ENCODE data around the gene CLEC18C.
"Not testable (repeated sequence)": the region's sequence is repeated elsewhere in the genome, so short reads cannot be mapped to it uniquely, and the experiment has no call there.

Gene CLEC18C

DNA sequence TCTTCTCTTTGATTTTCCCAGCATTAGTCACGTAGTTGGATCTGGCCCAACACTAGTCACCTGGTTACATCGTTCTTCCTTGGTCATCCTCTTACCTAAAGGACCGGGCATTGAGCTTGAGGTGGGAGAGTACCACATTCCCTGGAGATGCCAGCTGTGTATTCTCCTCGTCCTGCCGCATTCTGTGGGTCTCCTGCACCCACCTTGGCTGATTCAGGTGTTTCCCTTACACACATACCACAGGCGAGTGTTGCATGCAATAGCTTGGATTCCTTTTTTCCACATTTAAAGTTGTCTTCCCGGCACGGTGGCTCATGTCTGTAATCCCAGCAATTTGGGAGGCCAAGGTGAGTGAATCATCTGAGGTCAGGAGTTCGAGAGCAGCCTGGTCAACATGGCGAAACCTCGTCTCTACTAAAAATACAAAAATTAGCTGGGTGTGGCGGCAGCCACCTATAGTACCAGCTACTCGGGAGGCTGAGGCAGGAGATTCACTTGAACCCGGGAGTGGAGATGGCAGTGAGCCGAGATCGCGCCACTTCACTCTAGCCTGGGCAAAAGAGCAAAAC lies 21.6 kb upstream of the CLEC18C start:
- Histone ChIP-seq H3K4me1 (ENCODE audit: control insufficient read depth, insufficient read depth, low read length) (peaks cover 11% of the 10 kb centered on the region), H3K36me3 (ENCODE audit: control insufficient read depth, insufficient read depth, low read length) (peaks cover 3% of the 10 kb centered on the region), H3K9me3 (ENCODE audit: control insufficient read depth, low read length) (no peaks in the 10 kb centered on the region), H3K9ac (ENCODE audit: low read length) (no peak overlapping the region), H3K27me3 (ENCODE audit: control insufficient read depth, insufficient read depth, low read length) (no peaks in the 10 kb centered on the region), H3K4me3 (ENCODE audit: low read length) (no peak overlapping the region)

DNA sequence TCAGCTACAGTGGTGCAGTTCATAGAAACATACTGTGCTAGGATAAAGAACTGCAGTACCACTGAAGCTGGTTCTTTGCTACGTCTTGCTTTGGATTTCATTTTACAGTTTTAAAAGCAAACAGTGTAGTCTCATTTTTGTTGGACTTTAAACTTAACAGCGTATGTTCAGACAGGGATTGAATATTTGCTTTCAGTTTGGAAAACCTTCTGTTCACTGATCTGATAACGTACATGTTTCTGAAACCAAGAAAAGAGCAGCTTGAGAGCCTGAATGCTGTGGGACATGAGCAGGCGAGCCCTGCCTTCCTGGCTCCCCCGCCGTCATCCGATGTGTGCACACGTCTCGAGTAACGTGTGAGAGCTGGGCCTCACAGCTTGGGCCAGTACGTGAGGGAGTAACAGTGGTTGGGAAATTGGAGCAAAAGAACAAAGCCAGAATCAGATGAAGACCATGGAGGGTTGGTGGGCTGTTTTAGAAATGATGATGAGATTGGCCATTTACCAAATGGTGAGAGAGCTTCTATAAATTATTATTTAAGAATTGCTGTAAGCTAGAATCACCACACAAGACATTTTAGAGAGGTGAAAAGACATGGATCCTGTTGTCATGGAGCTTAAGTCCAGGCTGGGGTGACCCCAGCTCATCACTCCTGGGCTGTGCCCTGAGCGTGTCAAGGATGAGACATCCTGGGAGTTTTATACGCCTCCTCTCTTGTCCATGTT lies 20.8 kb upstream of the CLEC18C start:
- peak overlapping the region; percentile 0 for H3K9ac ChIP-seq (ENCODE audit: low read length)
- H3K27me3 ChIP-seq (ENCODE audit: control insufficient read depth, insufficient read depth, low read length): no peaks in the 10 kb centered on the region
- H3K36me3 ChIP-seq (ENCODE audit: control insufficient read depth, insufficient read depth, low read length): peaks cover 3% of the 10 kb centered on the region
- no peaks in the 10 kb centered on the region for H3K9me3 ChIP-seq (ENCODE audit: control insufficient read depth, low read length)
- H3K4me3 ChIP-seq (ENCODE audit: low read length): no peak overlapping the region
- H3K4me1 ChIP-seq (ENCODE audit: control insufficient read depth, insufficient read depth, low read length): peaks cover 11% of the 10 kb centered on the region

DNA sequence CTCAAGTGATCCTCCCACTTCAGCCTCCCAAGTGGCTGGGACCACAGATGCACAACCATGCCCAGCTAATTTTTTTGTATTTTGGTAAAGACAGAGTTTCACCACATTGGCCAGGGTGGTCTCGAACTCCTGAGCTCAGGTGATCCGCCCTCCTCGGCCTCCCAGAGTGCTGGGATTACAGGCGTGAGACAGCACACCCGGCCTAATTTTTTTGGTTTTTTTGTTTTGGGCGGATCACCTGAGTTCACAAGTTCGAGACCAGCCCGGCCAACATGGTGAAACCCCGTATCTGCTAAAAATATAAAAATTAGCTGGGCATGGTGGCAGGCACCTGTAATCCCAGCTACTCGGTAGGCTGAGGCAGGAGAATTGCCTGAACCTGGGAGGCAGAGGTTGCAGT lies 18.9 kb upstream of the CLEC18C start:
- not testable (repeated sequence) for H3K9ac ChIP-seq (ENCODE audit: low read length); H3K9me3 ChIP-seq (ENCODE audit: control insufficient read depth, low read length); H3K27me3 ChIP-seq (ENCODE audit: control insufficient read depth, insufficient read depth, low read length); H3K36me3 ChIP-seq (ENCODE audit: control insufficient read depth, insufficient read depth, low read length); H3K4me3 ChIP-seq (ENCODE audit: low read length)
- H3K4me1 ChIP-seq (ENCODE audit: control insufficient read depth, insufficient read depth, low read length): peaks cover 11% of the 10 kb centered on the region

DNA sequence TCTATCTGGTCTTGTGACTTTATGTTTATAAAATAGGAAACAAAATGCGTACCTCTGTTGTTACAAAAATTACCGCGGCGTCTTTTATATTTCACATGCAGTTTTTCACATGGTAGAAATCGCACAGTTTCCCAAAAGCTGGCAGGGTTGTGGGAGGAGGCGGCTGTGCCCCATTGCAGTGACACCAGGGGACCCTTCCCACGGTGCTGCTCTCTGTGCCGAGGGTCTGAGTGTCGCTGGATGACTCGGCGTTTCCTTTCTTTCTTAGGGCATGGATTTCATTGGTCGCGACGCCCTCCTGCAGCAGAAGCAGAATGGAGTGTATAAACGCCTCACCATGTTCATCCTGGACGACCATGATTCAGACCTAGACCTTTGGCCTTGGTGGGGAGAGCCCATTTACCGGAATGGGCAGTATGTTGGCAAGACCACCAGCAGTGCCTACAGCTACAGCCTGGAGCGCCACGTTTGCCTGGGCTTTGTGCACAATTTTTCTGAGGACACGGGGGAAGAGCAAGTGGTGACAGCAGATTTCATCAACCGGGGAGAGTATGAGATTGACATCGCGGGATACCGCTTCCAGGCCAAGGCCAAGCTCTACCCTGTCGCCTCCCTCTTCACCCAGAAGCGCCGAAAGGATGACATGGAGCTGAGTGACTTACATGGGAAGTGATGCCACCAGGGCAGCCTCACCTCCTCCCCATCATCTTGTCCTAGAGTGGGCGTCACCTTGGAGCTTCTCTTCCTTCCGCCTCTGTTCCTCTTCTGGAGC lies 17.2 kb upstream of the CLEC18C start:
- H3K4me3 ChIP-seq (ENCODE audit: low read length): no peak overlapping the region
- H3K9ac ChIP-seq (ENCODE audit: low read length): no peak overlapping the region
- H3K4me1 ChIP-seq (ENCODE audit: control insufficient read depth, insufficient read depth, low read length): peaks cover 11% of the 10 kb centered on the region
- H3K27me3 ChIP-seq (ENCODE audit: control insufficient read depth, insufficient read depth, low read length): no peaks in the 10 kb centered on the region
- peaks cover 10% of the 10 kb centered on the region for H3K36me3 ChIP-seq (ENCODE audit: control insufficient read depth, insufficient read depth, low read length)
- no peaks in the 10 kb centered on the region for H3K9me3 ChIP-seq (ENCODE audit: control insufficient read depth, low read length)

DNA sequence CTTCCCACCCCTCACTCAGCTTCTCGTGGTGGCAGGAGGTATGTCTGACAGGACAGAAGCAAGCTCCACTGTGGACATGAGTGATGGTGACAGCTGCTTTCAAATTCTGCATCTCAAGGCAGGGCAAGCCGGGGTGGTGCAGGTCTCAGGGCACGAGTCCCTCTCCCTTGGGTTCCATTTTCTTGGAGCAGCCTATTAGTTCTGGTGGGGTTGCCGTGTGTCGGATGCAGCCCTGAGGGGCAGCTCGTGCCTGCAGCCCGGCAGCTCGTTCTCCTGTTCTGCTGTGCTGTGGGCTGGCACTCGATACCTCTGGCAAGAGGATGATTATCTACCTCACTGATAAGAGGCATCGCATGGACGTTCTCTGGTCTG lies 16.5 kb upstream of the CLEC18C start:
- H3K9ac ChIP-seq (ENCODE audit: low read length): no peak overlapping the region
- peaks cover 15% of the 10 kb centered on the region for H3K4me1 ChIP-seq (ENCODE audit: control insufficient read depth, insufficient read depth, low read length)
- H3K4me3 ChIP-seq (ENCODE audit: low read length): no peak overlapping the region
- H3K27me3 ChIP-seq (ENCODE audit: control insufficient read depth, insufficient read depth, low read length): no peaks in the 10 kb centered on the region
- H3K9me3 ChIP-seq (ENCODE audit: control insufficient read depth, low read length): no peaks in the 10 kb centered on the region
- peaks cover 10% of the 10 kb centered on the region for H3K36me3 ChIP-seq (ENCODE audit: control insufficient read depth, insufficient read depth, low read length)

DNA sequence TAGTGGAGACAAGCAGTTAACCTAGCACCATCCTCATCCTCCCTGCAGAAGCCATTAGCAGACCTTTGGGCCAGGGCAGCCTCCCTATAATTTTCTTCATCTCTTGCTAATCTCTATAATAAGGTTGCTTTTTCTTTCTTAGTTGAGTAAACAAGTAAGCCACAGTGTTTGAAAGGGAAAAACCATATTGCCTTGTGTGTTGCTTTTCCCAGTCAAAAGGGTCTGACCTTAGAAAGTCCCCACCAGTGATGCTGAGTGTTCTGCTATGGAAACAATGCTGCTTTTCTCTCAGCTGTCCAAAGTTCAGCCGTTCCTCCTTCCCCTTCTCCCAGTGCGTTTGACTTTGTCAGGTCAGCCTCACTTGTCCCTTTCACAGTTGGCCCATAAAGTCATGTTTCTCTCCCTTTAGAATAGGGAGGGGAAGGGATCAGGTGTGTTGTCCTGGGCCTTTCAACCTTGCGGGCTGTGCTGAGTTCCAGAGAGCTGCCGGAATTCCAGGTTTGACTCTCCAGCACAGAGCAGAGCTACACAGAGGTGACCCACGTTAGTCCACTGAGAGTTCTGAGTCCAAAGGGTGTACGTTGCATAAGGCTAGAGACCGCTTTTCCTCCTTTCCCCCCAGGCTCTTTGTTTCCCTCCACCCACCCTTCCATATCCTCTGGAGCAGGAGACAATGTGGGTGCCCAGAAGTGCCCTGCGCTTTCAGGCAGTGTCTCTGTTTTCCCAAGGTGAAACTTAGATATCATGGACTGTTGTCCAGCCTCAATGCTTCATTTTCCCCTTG lies 15.9 kb upstream of the CLEC18C start:
- Histone ChIP-seq H3K9ac (ENCODE audit: low read length) (no peak overlapping the region), H3K27me3 (ENCODE audit: control insufficient read depth, insufficient read depth, low read length) (no peaks in the 10 kb centered on the region), H3K9me3 (ENCODE audit: control insufficient read depth, low read length) (no peaks in the 10 kb centered on the region), H3K4me3 (ENCODE audit: low read length) (no peak overlapping the region), H3K36me3 (ENCODE audit: control insufficient read depth, insufficient read depth, low read length) (peaks cover 10% of the 10 kb centered on the region), H3K4me1 (ENCODE audit: control insufficient read depth, insufficient read depth, low read length) (peaks cover 18% of the 10 kb centered on the region)

DNA sequence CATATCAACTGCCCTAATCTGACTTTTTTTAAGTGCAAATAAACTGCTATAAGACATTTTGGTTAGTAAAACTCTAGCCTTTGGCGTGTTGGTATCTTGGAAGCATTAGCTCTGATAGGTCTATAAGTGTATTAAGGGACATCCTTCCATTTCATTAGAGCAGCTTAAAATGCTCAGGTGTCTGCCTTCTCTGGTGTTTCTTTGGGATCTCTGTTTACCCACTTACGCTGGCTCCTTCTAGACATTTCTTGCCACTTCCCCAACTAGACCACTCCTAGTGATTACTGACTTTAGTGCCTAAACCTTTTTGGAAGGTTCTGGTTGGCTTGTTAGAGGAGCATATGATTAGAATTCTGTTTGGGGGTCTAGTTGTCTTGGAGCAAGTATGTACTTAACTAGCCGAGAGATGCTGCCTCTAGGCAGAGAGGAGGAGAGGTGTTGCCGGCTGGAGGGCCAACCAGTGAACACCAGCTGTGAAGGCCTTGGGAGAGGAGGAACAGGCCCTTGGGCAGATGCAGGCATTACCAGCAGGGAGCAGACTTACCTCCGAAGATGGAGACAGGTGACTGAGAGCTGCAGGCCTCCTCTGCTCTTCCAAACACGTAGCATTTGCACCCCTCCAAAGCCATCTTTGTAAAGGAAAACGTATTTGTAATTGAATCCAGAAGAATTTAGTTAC lies 15.2 kb upstream of the CLEC18C start:
- H3K4me3 ChIP-seq (ENCODE audit: low read length): no peak overlapping the region
- no peak overlapping the region for H3K9ac ChIP-seq (ENCODE audit: low read length)
- peaks cover 13% of the 10 kb centered on the region for H3K4me1 ChIP-seq (ENCODE audit: control insufficient read depth, insufficient read depth, low read length)
- H3K27me3 ChIP-seq (ENCODE audit: control insufficient read depth, insufficient read depth, low read length): no peaks in the 10 kb centered on the region
- H3K36me3 ChIP-seq (ENCODE audit: control insufficient read depth, insufficient read depth, low read length): peaks cover 8% of the 10 kb centered on the region
- H3K9me3 ChIP-seq (ENCODE audit: control insufficient read depth, low read length): no peaks in the 10 kb centered on the region

DNA sequence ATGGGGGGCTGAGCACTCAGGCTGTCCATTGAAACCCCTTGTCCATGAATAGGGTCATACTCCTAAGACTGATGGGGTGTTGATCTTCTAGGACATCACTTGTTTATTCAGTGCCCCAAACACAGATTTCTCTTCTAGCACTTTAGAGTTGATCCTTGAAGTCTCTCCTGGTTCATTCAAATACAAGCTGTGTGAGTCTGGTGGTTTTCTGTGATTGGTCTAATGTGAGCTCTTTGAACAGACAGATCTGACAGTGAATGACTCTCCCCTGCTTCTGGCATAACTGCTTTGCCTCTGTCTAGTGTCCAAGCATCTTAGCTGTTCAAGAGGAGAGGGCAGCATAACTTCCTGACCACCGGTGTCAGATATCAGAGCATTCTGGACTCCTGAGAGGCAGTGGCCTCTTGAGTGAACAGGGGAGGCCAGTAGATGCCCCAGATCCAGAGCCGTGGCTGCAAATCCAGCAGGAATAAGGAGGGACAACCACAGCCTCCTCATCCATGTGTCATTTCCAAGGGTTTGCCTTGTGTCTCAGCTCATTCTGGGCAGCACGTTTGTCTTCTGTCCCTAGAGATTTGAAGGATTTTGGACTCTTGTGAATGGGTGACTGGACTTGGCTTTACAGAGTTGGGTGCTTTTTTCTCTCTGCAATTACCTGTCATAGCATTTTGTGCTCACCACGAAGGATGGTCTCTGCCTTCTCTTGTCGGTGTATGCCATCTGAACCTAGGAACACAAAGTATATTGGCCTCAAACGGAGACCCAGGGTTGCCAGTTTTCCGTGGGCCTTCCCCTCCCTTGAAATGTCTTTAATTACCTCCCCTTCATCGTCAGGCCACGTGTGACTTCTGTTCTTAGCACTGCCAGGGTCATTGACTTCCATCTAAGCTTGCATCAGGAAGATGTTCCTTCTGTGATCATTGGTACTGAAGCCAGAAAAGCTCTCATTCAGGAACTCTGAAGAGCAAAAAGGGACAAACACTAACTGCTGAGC lies 13.9 kb upstream of the CLEC18C start:
- Histone ChIP-seq H3K4me3 (ENCODE audit: low read length) (no peak overlapping the region), H3K9ac (ENCODE audit: low read length) (no peak overlapping the region), H3K9me3 (ENCODE audit: control insufficient read depth, low read length) (no peaks in the 10 kb centered on the region), H3K4me1 (ENCODE audit: control insufficient read depth, insufficient read depth, low read length) (peaks cover 13% of the 10 kb centered on the region), H3K36me3 (ENCODE audit: control insufficient read depth, insufficient read depth, low read length) (peaks cover 7% of the 10 kb centered on the region), H3K27me3 (ENCODE audit: control insufficient read depth, insufficient read depth, low read length) (no peaks in the 10 kb centered on the region)

DNA sequence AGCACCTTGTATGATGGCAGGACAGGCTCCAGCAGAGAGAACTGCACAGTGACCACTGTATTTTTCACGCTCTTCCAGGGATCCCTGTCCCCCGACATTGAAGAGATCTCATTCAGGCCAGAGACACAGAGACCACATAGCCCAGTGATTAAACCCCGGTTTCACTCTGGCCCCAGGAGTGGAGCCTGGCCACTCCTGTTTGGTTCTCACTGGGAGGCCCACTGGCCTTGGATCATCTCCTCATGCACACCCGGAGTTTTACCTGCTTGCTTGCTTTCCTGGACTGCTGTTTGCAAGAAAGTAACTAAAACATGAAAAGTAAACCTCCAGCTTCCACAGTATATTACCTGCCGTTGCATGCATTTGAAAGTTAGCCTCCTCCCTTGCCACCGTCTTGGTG lies 13.2 kb upstream of the CLEC18C start:
- H3K9ac ChIP-seq (ENCODE audit: low read length): no peak overlapping the region
- H3K4me1 ChIP-seq (ENCODE audit: control insufficient read depth, insufficient read depth, low read length): peaks cover 13% of the 10 kb centered on the region
- peaks cover 7% of the 10 kb centered on the region for H3K36me3 ChIP-seq (ENCODE audit: control insufficient read depth, insufficient read depth, low read length)
- H3K4me3 ChIP-seq (ENCODE audit: low read length): no peak overlapping the region
- no peaks in the 10 kb centered on the region for H3K9me3 ChIP-seq (ENCODE audit: control insufficient read depth, low read length)
- no peaks in the 10 kb centered on the region for H3K27me3 ChIP-seq (ENCODE audit: control insufficient read depth, insufficient read depth, low read length)

DNA sequence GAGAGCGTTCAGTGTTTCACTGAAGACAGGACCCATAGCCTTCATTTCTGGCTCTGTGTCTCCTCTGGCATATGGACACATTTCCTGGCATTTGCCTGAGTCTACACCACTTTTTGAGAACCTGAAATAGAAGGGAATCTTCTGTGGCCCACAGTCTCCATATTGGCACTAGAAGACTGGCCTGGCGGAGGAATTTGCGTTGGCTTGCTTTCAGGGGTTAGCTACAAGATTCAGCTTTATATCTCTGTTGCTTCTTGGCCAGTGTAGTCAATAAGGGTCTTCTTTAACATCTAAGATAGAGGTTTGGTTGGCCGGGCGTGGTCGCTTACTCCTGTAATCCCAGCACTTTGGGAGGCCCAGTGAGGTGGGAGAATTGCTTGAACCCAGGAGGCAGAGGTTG lies 12.8 kb upstream of the CLEC18C start:
- H3K36me3 ChIP-seq (ENCODE audit: control insufficient read depth, insufficient read depth, low read length): peaks cover 7% of the 10 kb centered on the region
- H3K9me3 ChIP-seq (ENCODE audit: control insufficient read depth, low read length): no peaks in the 10 kb centered on the region
- no peaks in the 10 kb centered on the region for H3K27me3 ChIP-seq (ENCODE audit: control insufficient read depth, insufficient read depth, low read length)
- H3K4me1 ChIP-seq (ENCODE audit: control insufficient read depth, insufficient read depth, low read length): peaks cover 13% of the 10 kb centered on the region
- H3K9ac ChIP-seq (ENCODE audit: low read length): no peak overlapping the region
- H3K4me3 ChIP-seq (ENCODE audit: low read length): no peak overlapping the region

DNA sequence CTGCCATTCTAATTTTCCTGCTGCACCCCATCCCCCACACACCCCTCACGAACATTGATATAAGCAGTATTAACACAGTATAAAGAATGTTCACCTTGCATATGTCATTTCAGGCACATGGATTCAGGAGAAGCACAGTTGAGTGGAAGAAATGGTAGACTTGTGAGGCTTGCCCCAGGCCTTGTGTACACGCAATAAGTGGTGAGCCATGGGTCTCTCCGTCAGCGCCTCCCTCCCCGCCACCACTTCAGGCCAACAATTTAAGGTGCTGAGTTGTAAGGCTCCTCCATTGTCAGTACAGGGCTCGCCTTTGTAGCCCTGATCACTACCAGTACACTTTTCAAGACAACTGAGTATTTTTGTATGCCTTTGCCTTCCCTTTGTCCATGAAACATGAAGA lies 12.2 kb upstream of the CLEC18C start:
- Histone ChIP-seq H3K27me3 (ENCODE audit: control insufficient read depth, insufficient read depth, low read length) (no peaks in the 10 kb centered on the region), H3K4me3 (ENCODE audit: low read length) (no peak overlapping the region), H3K9me3 (ENCODE audit: control insufficient read depth, low read length) (no peaks in the 10 kb centered on the region), H3K4me1 (ENCODE audit: control insufficient read depth, insufficient read depth, low read length) (peaks cover 13% of the 10 kb centered on the region), H3K9ac (ENCODE audit: low read length) (no peak overlapping the region), H3K36me3 (ENCODE audit: control insufficient read depth, insufficient read depth, low read length) (peaks cover 7% of the 10 kb centered on the region)

Measured in mucosa of stomach (tissue), 1 donor.